ENCODE data around the gene COG2. TPM values are rescaled to one million over a fixed set of nuclear protein-coding genes. Genes with fewer than 3 reads are reported as not detected.

COG2 gene
- total and polyA plus RNA-seq, 2 of the 13 experiments (the other 11 are each of a cell fraction or from before 2014, with no cell fraction given) = 16.8 to 36.3 TPM

DNA sequence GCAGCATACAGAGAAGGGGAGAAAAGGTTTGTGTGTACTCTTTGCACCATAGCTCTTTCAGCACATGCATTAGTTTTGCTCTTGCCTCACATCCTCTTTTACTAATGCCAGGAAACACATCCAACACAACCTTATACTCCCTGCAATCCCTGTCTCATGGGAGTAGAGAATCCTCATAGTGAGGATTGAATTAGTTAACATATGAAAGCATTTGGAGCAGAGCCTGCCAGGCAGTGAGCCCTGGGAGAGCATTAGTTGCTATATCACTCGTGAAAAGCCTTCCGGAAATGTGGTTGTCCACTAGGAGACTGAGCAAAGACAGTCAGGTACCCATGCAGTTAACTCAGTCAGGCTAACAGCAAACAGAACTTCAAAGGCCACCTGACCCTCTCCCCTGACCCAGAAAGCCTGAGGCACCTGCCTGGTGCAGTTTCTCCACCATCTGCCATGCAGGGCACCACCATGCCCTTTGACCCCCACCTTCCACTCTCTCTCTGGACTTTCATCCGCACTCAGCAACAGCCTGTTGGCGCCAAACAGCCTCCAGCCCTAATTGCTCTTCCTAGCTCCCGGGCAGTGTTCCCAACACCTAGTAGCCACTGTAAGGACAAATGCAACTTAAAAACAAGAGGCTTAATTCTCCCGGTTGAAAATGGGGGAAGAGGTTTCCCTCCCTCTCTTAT lies 86.6 kb downstream of the COG2 start (continued):
- TF ChIP-seq ZBTB38 (CRISPR knock-in tag; IDR thresholded peaks at IDR 0.05) (peak; percentile 93), MIER3 (CRISPR knock-in tag; IDR thresholded peaks at IDR 0.05; ENCODE audit: borderline replicate concordance) (peak; percentile 91; the same call in 1 of the 2 replicates), CC2D1A (CRISPR knock-in tag; IDR thresholded peaks at IDR 0.05) (no peak), ETV6 (CRISPR knock-in tag; conservative IDR thresholded peaks at IDR 0.05) (no peak), ZBTB7A (CRISPR knock-in tag; IDR thresholded peaks at IDR 0.05) (no peak; the same call in 1 of the 2 replicates), GPN1 (CRISPR knock-in tag; IDR thresholded peaks at IDR 0.05; ENCODE audit: borderline replicate concordance) (no peak), ZFP36L1 (CRISPR knock-in tag; IDR thresholded peaks at IDR 0.05) (peak; percentile 89; the same call in 1 of the 2 replicates), RAD51 (IDR thresholded peaks at IDR 0.05; ENCODE audit: borderline replicate concordance) (0 out of 2 replicates have a peak, but pooled peaks have one; percentile 15), SOX6 (IDR thresholded peaks at IDR 0.05) (no peak), SOX6 (CRISPR knock-in tag; IDR thresholded peaks at IDR 0.05) (peak; percentile 96), ZNF225 (CRISPR knock-in tag; IDR thresholded peaks at IDR 0.05) (no peak), MAFG (CRISPR knock-in tag; IDR thresholded peaks at IDR 0.05) (no peak), HNRNPUL1 (IDR thresholded peaks at IDR 0.05; ENCODE audit: low read depth, low read length) (no peak), MIER2 (CRISPR knock-in tag; IDR thresholded peaks at IDR 0.05) (peak; percentile 60), FOXJ3 (CRISPR knock-in tag; IDR thresholded peaks at IDR 0.05; ENCODE audit: borderline replicate concordance) (peak; percentile 85; the same call in 1 of the 2 replicates), RBM39 (IDR thresholded peaks at IDR 0.05; ENCODE audit: low read depth, low read length, poor library complexity, severe bottlenecking) (no peak), NFKB2 (CRISPR knock-in tag; IDR thresholded peaks at IDR 0.05; ENCODE audit: borderline replicate concordance) (no peak; the same call in 1 of the 2 replicates)
- TF ChIP-seq, protein P1, sequence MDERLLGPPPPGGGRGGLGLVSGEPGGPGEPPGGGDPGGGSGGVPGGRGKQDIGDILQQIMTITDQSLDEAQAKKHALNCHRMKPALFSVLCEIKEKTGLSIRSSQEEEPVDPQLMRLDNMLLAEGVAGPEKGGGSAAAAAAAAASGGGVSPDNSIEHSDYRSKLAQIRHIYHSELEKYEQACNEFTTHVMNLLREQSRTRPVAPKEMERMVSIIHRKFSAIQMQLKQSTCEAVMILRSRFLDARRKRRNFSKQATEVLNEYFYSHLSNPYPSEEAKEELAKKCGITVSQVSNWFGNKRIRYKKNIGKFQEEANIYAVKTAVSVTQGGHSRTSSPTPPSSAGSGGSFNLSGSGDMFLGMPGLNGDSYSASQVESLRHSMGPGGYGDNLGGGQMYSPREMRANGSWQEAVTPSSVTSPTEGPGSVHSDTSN (CRISPR knock-in tag; IDR thresholded peaks at IDR 0.05) = no peak
- TF ChIP-seq, protein P2, sequence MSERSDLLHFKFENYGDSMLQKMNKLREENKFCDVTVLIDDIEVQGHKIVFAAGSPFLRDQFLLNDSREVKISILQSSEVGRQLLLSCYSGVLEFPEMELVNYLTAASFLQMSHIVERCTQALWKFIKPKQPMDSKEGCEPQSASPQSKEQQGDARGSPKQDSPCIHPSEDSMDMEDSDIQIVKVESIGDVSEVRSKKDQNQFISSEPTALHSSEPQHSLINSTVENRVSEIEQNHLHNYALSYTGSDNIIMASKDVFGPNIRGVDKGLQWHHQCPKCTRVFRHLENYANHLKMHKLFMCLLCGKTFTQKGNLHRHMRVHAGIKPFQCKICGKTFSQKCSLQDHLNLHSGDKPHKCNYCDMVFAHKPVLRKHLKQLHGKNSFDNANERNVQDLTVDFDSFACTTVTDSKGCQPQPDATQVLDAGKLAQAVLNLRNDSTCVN (CRISPR knock-in tag; IDR thresholded peaks at IDR 0.05; ENCODE audit: borderline replicate concordance) = peak; percentile 78; the same call in 1 of the 2 replicates
- TF ChIP-seq, protein P3, sequence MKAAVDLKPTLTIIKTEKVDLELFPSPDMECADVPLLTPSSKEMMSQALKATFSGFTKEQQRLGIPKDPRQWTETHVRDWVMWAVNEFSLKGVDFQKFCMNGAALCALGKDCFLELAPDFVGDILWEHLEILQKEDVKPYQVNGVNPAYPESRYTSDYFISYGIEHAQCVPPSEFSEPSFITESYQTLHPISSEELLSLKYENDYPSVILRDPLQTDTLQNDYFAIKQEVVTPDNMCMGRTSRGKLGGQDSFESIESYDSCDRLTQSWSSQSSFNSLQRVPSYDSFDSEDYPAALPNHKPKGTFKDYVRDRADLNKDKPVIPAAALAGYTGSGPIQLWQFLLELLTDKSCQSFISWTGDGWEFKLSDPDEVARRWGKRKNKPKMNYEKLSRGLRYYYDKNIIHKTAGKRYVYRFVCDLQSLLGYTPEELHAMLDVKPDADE (CRISPR knock-in tag; IDR thresholded peaks at IDR 0.05) = no peak
- TF ChIP-seq, protein P4, sequence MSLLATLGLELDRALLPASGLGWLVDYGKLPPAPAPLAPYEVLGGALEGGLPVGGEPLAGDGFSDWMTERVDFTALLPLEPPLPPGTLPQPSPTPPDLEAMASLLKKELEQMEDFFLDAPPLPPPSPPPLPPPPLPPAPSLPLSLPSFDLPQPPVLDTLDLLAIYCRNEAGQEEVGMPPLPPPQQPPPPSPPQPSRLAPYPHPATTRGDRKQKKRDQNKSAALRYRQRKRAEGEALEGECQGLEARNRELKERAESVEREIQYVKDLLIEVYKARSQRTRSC (CRISPR knock-in tag; IDR thresholded peaks at IDR 0.05; ENCODE audit: low read depth) = no peak
- TF ChIP-seq, protein P5, sequence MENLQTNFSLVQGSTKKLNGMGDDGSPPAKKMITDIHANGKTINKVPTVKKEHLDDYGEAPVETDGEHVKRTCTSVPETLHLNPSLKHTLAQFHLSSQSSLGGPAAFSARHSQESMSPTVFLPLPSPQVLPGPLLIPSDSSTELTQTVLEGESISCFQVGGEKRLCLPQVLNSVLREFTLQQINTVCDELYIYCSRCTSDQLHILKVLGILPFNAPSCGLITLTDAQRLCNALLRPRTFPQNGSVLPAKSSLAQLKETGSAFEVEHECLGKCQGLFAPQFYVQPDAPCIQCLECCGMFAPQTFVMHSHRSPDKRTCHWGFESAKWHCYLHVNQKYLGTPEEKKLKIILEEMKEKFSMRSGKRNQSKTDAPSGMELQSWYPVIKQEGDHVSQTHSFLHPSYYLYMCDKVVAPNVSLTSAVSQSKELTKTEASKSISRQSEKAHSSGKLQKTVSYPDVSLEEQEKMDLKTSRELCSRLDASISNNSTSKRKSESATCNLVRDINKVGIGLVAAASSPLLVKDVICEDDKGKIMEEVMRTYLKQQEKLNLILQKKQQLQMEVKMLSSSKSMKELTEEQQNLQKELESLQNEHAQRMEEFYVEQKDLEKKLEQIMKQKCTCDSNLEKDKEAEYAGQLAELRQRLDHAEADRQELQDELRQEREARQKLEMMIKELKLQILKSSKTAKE (CRISPR knock-in tag; IDR thresholded peaks at IDR 0.05; ENCODE audit: borderline replicate concordance) = peak; percentile 90
- TF ChIP-seq, protein P6, sequence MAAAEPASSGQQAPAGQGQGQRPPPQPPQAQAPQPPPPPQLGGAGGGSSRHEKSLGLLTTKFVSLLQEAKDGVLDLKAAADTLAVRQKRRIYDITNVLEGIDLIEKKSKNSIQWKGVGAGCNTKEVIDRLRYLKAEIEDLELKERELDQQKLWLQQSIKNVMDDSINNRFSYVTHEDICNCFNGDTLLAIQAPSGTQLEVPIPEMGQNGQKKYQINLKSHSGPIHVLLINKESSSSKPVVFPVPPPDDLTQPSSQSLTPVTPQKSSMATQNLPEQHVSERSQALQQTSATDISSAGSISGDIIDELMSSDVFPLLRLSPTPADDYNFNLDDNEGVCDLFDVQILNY (CRISPR knock-in tag; conservative IDR thresholded peaks at IDR 0.05) = peak; percentile 86
